Posterior vena cava (tissue), 2 donors: ENCODE results near the gene GJC2. TPM values are rescaled to one million over a fixed set of nuclear protein-coding genes. Genes with fewer than 3 reads are reported as not detected.

Experiments
- DNase-seq: peaks from one replicate; pipeline ENCODE4 v3.0.0-alpha.2; 2020; ENCODE audit warnings: low spot score
- intact Hi-C, 2 donors: fragments of 100-400 bp; cut with DNase I; formaldehyde crosslinking; loops; one replicate each; pipeline versions ENCODE4 v1.14.1 to v1.14.2; 2022 to 2023
- total RNA-seq, 2 donors: library from RNA; stranded (reverse); fragmentation: NEBNext Ultra II Directional; extraction: Animal tissue kit (Norgen Biotek cat#: 25700); gene quantifications; one replicate each; pipeline ENCODE4 v1.2.1, GENCODE V29; 2021
- donor health status: DM: yes; HTN: yes; CAD: no.
- donor health status: DM: yes; HTN: yes; CAD: no.

GJC2 gene
- total RNA-seq, 2 donors from 2014 or later, result 6.9 to 8.2 TPM

DNA sequence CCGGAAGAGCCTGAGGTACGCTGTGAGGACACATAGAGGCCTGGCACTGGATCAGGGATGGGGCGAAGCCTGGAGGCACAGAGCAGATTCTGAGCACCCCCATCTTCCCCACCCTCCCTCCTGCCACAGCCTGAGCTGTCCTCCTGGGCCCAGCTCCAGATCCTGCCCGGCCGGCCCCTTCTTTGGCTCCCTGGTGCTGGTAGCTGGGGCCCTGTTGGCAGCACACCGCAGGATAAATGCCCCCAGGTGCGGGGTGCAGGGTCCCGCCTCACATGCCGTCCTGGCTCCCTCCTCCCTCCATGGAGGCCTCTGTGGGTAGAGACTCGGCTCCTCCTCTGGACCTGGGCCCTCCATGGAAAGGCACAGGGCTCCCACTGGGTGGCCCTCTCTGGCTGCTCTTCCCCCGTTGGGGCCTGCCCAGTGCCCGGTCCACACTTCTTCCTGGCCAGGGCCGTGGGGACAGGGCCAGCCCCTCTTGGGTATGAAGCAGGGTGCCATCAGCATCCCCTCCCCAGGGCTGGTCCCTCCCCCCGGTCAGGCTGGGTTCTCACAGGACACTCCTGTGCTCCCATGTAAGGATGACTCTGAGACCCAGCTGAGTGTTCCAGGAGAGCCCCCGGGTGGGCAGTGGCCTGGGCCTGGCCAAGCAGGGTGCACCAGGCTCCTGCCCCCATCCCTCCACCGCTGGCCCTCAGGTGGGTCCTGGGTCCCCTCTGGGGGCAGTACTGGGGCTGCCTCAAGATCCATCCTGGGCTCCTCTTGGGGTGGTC lies 57.0 kb downstream of the GJC2 start:
- intact Hi-C loops, result loop anchor here in 1 of 2 donors (10.0 kb wide), 1 partner anchor 1748 kb away; no protein-coding TSS in a partner anchor
- peak; percentile 80 for DNase-seq

GRCh38 chr1:228207381-228207810 lies 57.7 kb downstream of the GJC2 start:
- intact Hi-C loops, result loop anchor here in 1 of 2 donors (10.0 kb wide), 1 partner anchor 1747 kb away; no protein-coding TSS in a partner anchor

GRCh38 chr1:228207851-228208821 lies 58.4 kb downstream of the GJC2 start, which contains the start of gene OBSCN:
OBSCN (plus strand) TSS chr1:228208044; CDS start chr1:228211784, 3,740 bp downstream.
- intact Hi-C loops, result loop anchor here in 1 of 2 donors (10.0 kb wide), 1 partner anchor 1747 kb away; no protein-coding TSS in a partner anchor
- peak; percentile 77 for DNase-seq

More at GRCh38 chr1:228207381-228207810, 57.7 kb downstream of the GJC2 start:
- peak; percentile 72 for DNase-seq

DNA sequence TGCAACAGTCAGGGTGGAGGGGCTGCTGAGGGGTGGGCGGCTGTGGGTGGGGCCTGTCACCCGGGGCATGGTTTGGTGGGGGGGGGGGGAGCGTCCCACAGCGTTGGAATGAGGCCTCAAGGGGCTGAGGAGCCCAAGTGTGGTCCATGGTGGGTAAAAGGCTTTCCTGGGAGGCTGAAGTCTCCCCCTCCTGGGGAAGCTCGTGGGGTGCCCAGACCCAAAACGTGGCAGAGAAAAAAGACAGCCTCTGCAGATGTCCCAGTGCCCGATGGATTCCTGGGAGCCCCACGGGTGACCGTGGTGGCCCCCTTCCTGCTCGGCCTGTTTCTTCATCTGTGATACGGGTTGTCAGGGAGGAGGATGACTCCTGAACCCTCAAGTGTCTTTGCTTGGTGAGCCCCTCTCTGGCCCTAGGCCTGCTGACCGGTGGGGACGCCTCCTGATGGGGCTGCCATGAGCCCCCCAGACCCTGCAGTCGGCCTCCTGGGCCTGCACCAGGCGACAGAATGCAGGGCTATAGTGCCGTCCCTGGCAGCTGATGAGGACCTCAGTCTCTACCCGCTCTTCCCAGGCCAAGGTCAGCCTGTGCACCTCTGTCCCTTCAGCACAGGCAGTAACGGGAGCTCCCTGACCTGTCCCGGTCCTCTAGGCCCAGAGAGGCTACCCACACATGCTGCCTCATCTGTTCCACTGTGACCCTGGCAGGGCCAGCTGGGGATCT lies 59.3 kb downstream of the GJC2 start:
- peak; percentile 62 for DNase-seq
- intact Hi-C loops, result loop anchor here in 1 of 2 donors (10.0 kb wide), 1 partner anchor 1746 kb away; no protein-coding TSS in a partner anchor

Other genes with a start within 250 kb of the GJC2 start
- 1 to 10 TPM; 2.7 to 3.3 TPM for gene WNT9A, start 202.0 kb upstream of the GJC2 start, total RNA-seq
- not detected for gene WNT3A, start 142.9 kb upstream of the GJC2 start, total RNA-seq
- gene ARF1, start 67.2 kb upstream of the GJC2 start, total RNA-seq, result 100 to 1,000 TPM; 300 to 342 TPM
- gene C1orf35, start 46.6 kb upstream of the GJC2 start, total RNA-seq, result 1 to 10 TPM; 7.8 to 8.0 TPM
- gene MRPL55, start 40.6 kb upstream of the GJC2 start, total RNA-seq, result 10 to 100 TPM; 30.0 to 30.9 TPM
- gene GUK1, start 9.7 kb upstream of the GJC2 start, total RNA-seq, result 100 to 1,000 TPM; 220 to 234 TPM
- 1 to 10 TPM; 7.4 to 7.8 TPM for gene IBA57, start 15.9 kb downstream of the GJC2 start, total RNA-seq
- gene OBSCN, start 58.1 kb downstream of the GJC2 start, total RNA-seq, result 1 to 10 TPM; 3.5 to 6.3 TPM